ENCODE data around the gene WASF2. TPM values are rescaled to one million over a fixed set of nuclear protein-coding genes. Genes with fewer than 3 reads are reported as not detected.
"Not testable (repeated sequence)": the region's sequence is repeated elsewhere in the genome, so short reads cannot be mapped to it uniquely, and the experiment has no call there.

WASF2 gene
- polyA plus RNA-seq, 4 donors, result 19.5 to 60.4 (median 34.9) TPM

DNA sequence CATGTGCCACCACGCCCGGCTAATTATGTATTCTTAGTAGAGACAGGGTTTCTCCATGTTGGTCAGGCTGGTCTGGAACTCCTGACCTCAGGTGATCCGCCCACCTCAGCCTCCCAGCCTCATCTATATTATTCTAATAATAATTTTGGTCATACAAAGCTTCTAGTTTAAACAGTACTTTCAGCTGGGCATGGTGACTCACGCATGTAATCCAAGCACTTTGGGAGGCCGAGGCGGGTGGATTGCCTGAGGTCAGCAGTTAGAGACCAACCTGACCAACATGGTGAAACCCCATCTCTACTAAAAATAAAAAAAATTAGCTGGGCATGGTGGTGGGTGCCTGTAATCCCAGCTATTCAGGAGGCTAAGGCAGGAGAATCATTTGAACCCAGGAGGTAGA, 26.1 kb downstream of the WASF2 start:
- H3K36me3 ChIP-seq (ENCODE audit: control insufficient read depth in 3 of 3, insufficient read depth in 2 of 3, low read depth in 1 of 3, low read length in 3 of 3), result peaks cover 0 to 23% (median 2%) of the 10 kb centered on the region in 3 donors
- 88 to 90% (median 88%) methylated on average over 6 of the region's 6 CpGs for WGBS, 3 donors
- not testable (repeated sequence) for H3K9me3 ChIP-seq (ENCODE audit: control insufficient read depth in 2 of 2, insufficient read depth in 1 of 2, low read depth in 1 of 2, low read length in 1 of 2); H3K4me3 ChIP-seq (ENCODE audit: low read depth in 1 of 3, low read length in 3 of 3); H3K27ac ChIP-seq (ENCODE audit: low read depth in 1 of 3, low read length in 2 of 3); H3K4me1 ChIP-seq (ENCODE audit: control insufficient read depth in 3 of 3, insufficient read depth in 2 of 3, low read depth in 1 of 3, low read length in 2 of 3); DNase-seq; H3K27me3 ChIP-seq (ENCODE audit: control insufficient read depth in 3 of 3, insufficient read depth in 3 of 3, low read length in 3 of 3); FAIRE-seq

- peaks cover 0 to 26% (median 0%) of the 10 kb centered on the region in 3 donors for H3K36me3 ChIP-seq (ENCODE audit: control insufficient read depth in 3 of 3, insufficient read depth in 2 of 3, low read depth in 1 of 3, low read length in 3 of 3)
- H3K27me3 ChIP-seq (ENCODE audit: control insufficient read depth in 3 of 3, insufficient read depth in 3 of 3, low read length in 3 of 3); H3K4me1 ChIP-seq (ENCODE audit: control insufficient read depth in 3 of 3, insufficient read depth in 2 of 3, low read depth in 1 of 3, low read length in 2 of 3); H3K27ac ChIP-seq (ENCODE audit: low read depth in 1 of 3, low read length in 2 of 3); FAIRE-seq; H3K9me3 ChIP-seq (ENCODE audit: control insufficient read depth in 2 of 2, insufficient read depth in 1 of 2, low read depth in 1 of 2, low read length in 1 of 2); DNase-seq; H3K4me3 ChIP-seq (ENCODE audit: low read depth in 1 of 3, low read length in 3 of 3): not testable (repeated sequence)
- WGBS, 3 donors, result 90 to 92% (median 91%) methylated on average over 10 of the region's 10 CpGs
Measured at GRCh38 chr1:27458521-27458920, 31.4 kb downstream of the WASF2 start.

DNA sequence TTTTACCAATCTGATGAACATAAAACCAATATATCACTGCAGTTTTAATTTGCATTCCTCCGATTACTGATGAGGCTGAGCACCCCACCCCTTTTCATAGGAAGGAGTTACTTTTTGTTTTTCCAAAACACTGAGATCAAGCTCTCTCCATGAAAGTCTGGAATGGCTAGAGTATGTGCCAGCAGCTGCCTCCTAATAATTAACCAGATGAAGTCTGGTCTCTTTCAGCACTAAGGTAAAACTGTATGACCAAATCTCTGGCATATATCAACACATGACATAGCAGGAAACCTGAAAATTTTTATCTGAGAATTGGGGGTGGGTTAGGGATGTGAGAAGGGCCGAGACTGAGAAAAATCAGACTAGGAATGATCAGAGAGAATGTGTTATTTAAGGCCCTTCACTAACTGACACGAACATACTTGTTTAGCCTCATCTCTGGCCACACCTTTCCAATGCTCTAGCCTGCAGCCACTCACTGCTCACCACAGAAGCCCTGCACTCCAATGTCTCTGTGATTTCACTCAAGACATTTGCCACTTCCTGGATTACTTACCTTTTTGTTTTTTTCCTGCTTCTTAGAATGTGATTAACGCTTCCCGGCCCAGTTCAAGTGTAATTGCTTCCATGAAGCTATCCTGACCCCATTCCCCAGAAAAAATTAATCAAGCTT, 34.7 kb downstream of the WASF2 start:
- peaks cover 0 to 17% (median 0%) of the 10 kb centered on the region in 3 donors for H3K36me3 ChIP-seq (ENCODE audit: control insufficient read depth in 3 of 3, insufficient read depth in 2 of 3, low read depth in 1 of 3, low read length in 3 of 3)
- 39 to 54% (median 43%) methylated on average over 5 of the region's 5 CpGs for WGBS, 3 donors
- no peak overlapping the region for H3K4me3 ChIP-seq (ENCODE audit: low read depth in 1 of 3, low read length in 3 of 3)
- no peak for FAIRE-seq
- H3K9me3 ChIP-seq (ENCODE audit: control insufficient read depth in 2 of 2, insufficient read depth in 1 of 2, low read depth in 1 of 2, low read length in 1 of 2), result no peaks in the 10 kb centered on the region
- DNase-seq, result peak; percentile 32 to 33
- no peaks in the 10 kb centered on the region for H3K27me3 ChIP-seq (ENCODE audit: control insufficient read depth in 3 of 3, insufficient read depth in 3 of 3, low read length in 3 of 3)
- H3K4me1 ChIP-seq (ENCODE audit: control insufficient read depth in 3 of 3, insufficient read depth in 2 of 3, low read depth in 1 of 3, low read length in 2 of 3), result no peaks in the 10 kb centered on the region
- peak overlapping the region in 2 of 3 donors; percentile 32 to 42 for H3K27ac ChIP-seq (ENCODE audit: low read depth in 1 of 3, low read length in 2 of 3)

DNA sequence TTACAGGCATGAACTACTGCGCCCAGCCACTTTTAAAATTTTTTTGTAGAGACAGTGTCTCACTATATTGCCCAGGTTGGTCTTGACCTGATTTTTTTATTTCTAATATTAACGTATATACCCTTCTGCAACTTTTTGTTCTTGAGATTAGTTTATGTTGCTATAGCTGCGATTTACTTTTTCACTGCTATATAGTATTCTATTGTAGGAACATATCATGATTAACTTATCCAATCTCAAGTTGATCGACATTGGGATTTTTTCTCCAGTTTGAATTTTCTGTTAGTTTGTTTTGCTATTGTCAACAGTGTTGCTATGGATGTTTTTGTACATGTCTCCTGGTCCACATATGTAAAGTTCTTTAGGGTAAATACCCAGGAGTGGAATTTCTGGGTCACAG, 35.4 kb downstream of the WASF2 start:
- Histone ChIP-seq H3K9me3 (ENCODE audit: control insufficient read depth in 2 of 2, insufficient read depth in 1 of 2, low read depth in 1 of 2, low read length in 1 of 2) (no peaks in the 10 kb centered on the region), H3K27me3 (ENCODE audit: control insufficient read depth in 3 of 3, insufficient read depth in 3 of 3, low read length in 3 of 3) (no peaks in the 10 kb centered on the region), H3K27ac (ENCODE audit: low read depth in 1 of 3, low read length in 2 of 3) (no peak overlapping the region), H3K4me3 (ENCODE audit: low read depth in 1 of 3, low read length in 3 of 3) (no peak overlapping the region), H3K4me1 (ENCODE audit: control insufficient read depth in 3 of 3, insufficient read depth in 2 of 3, low read depth in 1 of 3, low read length in 2 of 3) (no peaks in the 10 kb centered on the region), H3K36me3 (ENCODE audit: control insufficient read depth in 3 of 3, insufficient read depth in 2 of 3, low read depth in 1 of 3, low read length in 3 of 3) (peaks cover 0 to 17% (median 0%) of the 10 kb centered on the region in 3 donors)
- 95 to 99% (median 97%) methylated on average over 4 of the region's 4 CpGs for WGBS, 3 donors
- FAIRE-seq, result no peak
- no peak for DNase-seq

DNA sequence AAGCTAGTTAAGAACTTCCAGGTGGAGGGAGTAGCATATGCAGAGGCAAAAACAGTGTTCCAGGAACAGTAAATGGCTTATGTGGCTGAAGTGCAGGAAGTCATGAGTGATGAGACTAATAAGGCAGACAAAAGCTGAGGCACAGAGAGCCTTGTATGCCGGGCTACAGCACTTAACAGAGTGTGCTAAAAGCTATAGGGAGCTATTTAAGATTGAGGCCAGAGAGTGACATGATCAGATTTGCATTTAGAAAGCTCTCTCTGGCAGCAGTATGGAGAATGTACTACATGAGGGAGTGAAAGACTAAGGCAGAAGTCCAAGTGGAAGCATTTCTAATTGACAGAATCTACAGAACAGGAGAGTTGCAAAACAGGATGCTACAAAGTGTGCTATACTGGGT, 38.6 kb downstream of the WASF2 start:
- Histone ChIP-seq H3K9me3 (ENCODE audit: control insufficient read depth in 2 of 2, insufficient read depth in 1 of 2, low read depth in 1 of 2, low read length in 1 of 2) (no peaks in the 10 kb centered on the region), H3K4me1 (ENCODE audit: control insufficient read depth in 3 of 3, insufficient read depth in 2 of 3, low read depth in 1 of 3, low read length in 2 of 3) (no peaks in the 10 kb centered on the region), H3K27me3 (ENCODE audit: control insufficient read depth in 3 of 3, insufficient read depth in 3 of 3, low read length in 3 of 3) (no peaks in the 10 kb centered on the region), H3K36me3 (ENCODE audit: control insufficient read depth in 3 of 3, insufficient read depth in 2 of 3, low read depth in 1 of 3, low read length in 3 of 3) (peaks cover 0 to 22% (median 1%) of the 10 kb centered on the region in 3 donors), H3K4me3 (ENCODE audit: low read depth in 1 of 3, low read length in 3 of 3) (no peak overlapping the region), H3K27ac (ENCODE audit: low read depth in 1 of 3, low read length in 2 of 3) (peak overlapping the region in 2 of 3 donors; percentile 20 to 41)
- 56 to 90% (median 75%) methylated on average over 1 of the region's 1 CpG for WGBS, 3 donors
- DNase-seq, result no peak
- FAIRE-seq, result no peak

DNA sequence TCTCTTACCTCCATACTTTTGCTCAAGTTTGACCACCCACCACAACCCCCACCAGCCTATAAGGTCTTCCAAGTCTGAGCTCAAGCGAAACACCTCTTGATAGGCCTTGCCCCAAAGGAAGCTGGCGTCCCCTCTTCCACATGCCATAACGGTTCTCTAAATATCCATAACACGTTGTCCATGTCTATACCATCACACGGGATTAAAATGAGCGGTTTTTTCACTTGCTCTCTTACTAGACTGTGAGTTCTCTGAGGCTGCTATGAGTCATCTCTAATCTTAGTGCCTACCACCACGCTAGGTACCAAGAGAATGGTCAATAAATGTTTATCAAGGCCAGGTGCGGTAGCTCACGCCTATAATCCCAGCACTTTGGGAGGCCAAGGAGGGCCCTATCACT, 41.0 kb downstream of the WASF2 start:
- no peak overlapping the region for H3K27ac ChIP-seq (ENCODE audit: low read depth in 1 of 3, low read length in 2 of 3)
- peaks cover 0 to 20% (median 3%) of the 10 kb centered on the region in 3 donors for H3K36me3 ChIP-seq (ENCODE audit: control insufficient read depth in 3 of 3, insufficient read depth in 2 of 3, low read depth in 1 of 3, low read length in 3 of 3)
- peaks cover 0 to 5% (median 0%) of the 10 kb centered on the region in 3 donors for H3K4me1 ChIP-seq (ENCODE audit: control insufficient read depth in 3 of 3, insufficient read depth in 2 of 3, low read depth in 1 of 3, low read length in 2 of 3)
- WGBS, 3 donors, result 66 to 79% (median 74%) methylated on average over 9 of the region's 9 CpGs
- H3K4me3 ChIP-seq (ENCODE audit: low read depth in 1 of 3, low read length in 3 of 3), result no peak overlapping the region
- DNase-seq (peak in 1 of 2 donors; percentile 17), FAIRE-seq (no peak)
- no peaks in the 10 kb centered on the region for H3K27me3 ChIP-seq (ENCODE audit: control insufficient read depth in 3 of 3, insufficient read depth in 3 of 3, low read length in 3 of 3)
- H3K9me3 ChIP-seq (ENCODE audit: control insufficient read depth in 2 of 2, insufficient read depth in 1 of 2, low read depth in 1 of 2, low read length in 1 of 2), result no peaks in the 10 kb centered on the region

DNA sequence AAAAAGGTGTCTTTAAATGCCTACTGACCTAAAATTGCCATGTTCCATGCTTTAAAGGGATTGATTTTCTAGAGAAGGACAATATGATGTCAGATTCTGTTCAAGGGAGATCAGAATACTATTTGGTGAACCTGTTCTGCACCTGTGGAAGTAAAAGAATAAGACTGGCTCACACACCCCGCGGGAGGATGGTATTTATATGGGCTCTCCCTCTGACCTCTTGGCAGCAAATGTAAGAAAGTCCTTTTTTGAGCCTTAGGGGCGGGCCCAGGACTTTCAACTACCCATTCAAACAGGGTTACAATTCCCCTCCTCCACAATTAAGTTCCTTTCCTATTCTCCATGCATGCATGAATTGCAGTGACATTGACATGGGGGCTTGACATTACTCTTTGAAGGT, 42.1 kb downstream of the WASF2 start:
- H3K27ac ChIP-seq (ENCODE audit: low read depth in 1 of 3, low read length in 2 of 3), result no peak overlapping the region
- FAIRE-seq, result no peak

DNA sequence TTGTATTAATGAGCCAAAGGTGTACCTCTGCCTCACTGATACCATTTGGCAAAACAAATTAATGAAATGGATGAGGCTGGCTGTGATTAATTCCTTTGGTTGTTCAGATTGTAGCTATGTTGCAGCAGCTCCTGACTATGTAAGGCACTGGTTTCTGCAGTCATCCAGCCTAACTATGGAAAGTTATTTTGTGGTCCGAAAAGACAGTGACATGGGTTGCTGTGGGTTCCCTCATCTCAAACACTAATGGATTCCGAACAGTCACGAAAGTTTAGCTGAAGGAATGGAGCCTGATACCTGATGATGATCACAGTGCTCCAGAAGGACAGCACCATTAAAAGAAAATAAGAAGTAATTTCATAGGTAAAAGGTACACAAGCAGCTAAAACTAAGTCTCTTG, 42.6 kb downstream of the WASF2 start:
- DNase-seq (no peak), FAIRE-seq (no peak)
- Histone ChIP-seq H3K4me3 (ENCODE audit: low read depth in 1 of 3, low read length in 3 of 3) (no peak overlapping the region), H3K4me1 (ENCODE audit: control insufficient read depth in 3 of 3, insufficient read depth in 2 of 3, low read depth in 1 of 3, low read length in 2 of 3) (peaks cover 0 to 5% (median 0%) of the 10 kb centered on the region in 3 donors), H3K27ac (ENCODE audit: low read depth in 1 of 3, low read length in 2 of 3) (no peak overlapping the region), H3K9me3 (ENCODE audit: control insufficient read depth in 2 of 2, insufficient read depth in 1 of 2, low read depth in 1 of 2, low read length in 1 of 2) (no peaks in the 10 kb centered on the region), H3K36me3 (ENCODE audit: control insufficient read depth in 3 of 3, insufficient read depth in 2 of 3, low read depth in 1 of 3, low read length in 3 of 3) (peaks cover 0 to 26% (median 3%) of the 10 kb centered on the region in 3 donors), H3K27me3 (ENCODE audit: control insufficient read depth in 3 of 3, insufficient read depth in 3 of 3, low read length in 3 of 3) (no peaks in the 10 kb centered on the region)
- WGBS, 3 donors, result 90 to 96% (median 96%) methylated on average over 3 of the region's 3 CpGs

More for the DNA sequence above, 42.1 kb downstream of the WASF2 start:
- Histone ChIP-seq H3K27me3 (ENCODE audit: control insufficient read depth in 3 of 3, insufficient read depth in 3 of 3, low read length in 3 of 3) (no peaks in the 10 kb centered on the region), H3K4me1 (ENCODE audit: control insufficient read depth in 3 of 3, insufficient read depth in 2 of 3, low read depth in 1 of 3, low read length in 2 of 3) (peaks cover 0 to 5% (median 0%) of the 10 kb centered on the region in 3 donors), H3K4me3 (ENCODE audit: low read depth in 1 of 3, low read length in 3 of 3) (no peak overlapping the region), H3K36me3 (ENCODE audit: control insufficient read depth in 3 of 3, insufficient read depth in 2 of 3, low read depth in 1 of 3, low read length in 3 of 3) (peaks cover 0 to 24% (median 3%) of the 10 kb centered on the region in 3 donors), H3K9me3 (ENCODE audit: control insufficient read depth in 2 of 2, insufficient read depth in 1 of 2, low read depth in 1 of 2, low read length in 1 of 2) (no peaks in the 10 kb centered on the region)
- 28 to 62% (median 56%) methylated on average over 3 of the region's 3 CpGs for WGBS, 3 donors
- DNase-seq, result no peak
